Epidermal melanocyte (primary cell): ENCODE data around the gene TSKU.
"Not testable (repeated sequence)": the region's sequence is repeated elsewhere in the genome, so short reads cannot be mapped to it uniquely, and the experiment has no call there.

Source experiments
- DNase-seq: peaks from one replicate; pipeline ENCODE4 v3.0.0; 2011; ENCODE audit warnings: low spot score; ENCODE audit not compliant: insufficient read length

The TSKU gene

GRCh38 chr11:76787911-76788596 is 4.9 kb downstream of the TSKU start:
- DNase-seq, result peak; percentile 13

- DNase-seq, result peak; percentile 79
Measured at GRCh38 chr11:76788661-76789442, 5.7 kb downstream of the TSKU start.

GRCh38 chr11:76789443-76789719 is 6.2 kb downstream of the TSKU start:
- DNase-seq, result no peak

- no peak for DNase-seq
Measured at GRCh38 chr11:76790251-76790650, 7.1 kb downstream of the TSKU start.

GRCh38 chr11:76791002-76791770 is 8.0 kb downstream of the TSKU start:
- not testable (repeated sequence) for DNase-seq

- no peak for DNase-seq
Measured at GRCh38 chr11:76791861-76792260, 8.7 kb downstream of the TSKU start.

- DNase-seq, result no peak
Measured at GRCh38 chr11:76792505-76793264, 9.5 kb downstream of the TSKU start.

GRCh38 chr11:76793391-76794291 is 10.5 kb downstream of the TSKU start:
- DNase-seq, result no peak

- DNase-seq, result no peak
Measured at GRCh38 chr11:76794371-76795289, 11.5 kb downstream of the TSKU start.

GRCh38 chr11:76795290-76795935 is 12.3 kb downstream of the TSKU start:
- no peak for DNase-seq

GRCh38 chr11:76795936-76796441 is 12.8 kb downstream of the TSKU start:
- no peak for DNase-seq

- no peak for DNase-seq
Measured at GRCh38 chr11:76796511-76797198, 13.5 kb downstream of the TSKU start.

- DNase-seq, result no peak
Measured at GRCh38 chr11:76797341-76798201, 14.4 kb downstream of the TSKU start.

GRCh38 chr11:76798202-76798581 is 15.0 kb downstream of the TSKU start:
- no peak for DNase-seq

GRCh38 chr11:76798671-76799065 is 15.5 kb downstream of the TSKU start:
- no peak for DNase-seq

GRCh38 chr11:76799066-76799804 is 16.1 kb downstream of the TSKU start:
- peak; percentile 74 for DNase-seq
